Vagina (tissue), 2 donors: Measurements from ENCODE around the gene WDR7. TPM values are rescaled to one million over a fixed set of nuclear protein-coding genes. Genes with fewer than 3 reads are reported as not detected.

ENCODE experiments used
- DNase-seq, 2 donors: peaks; one replicate each; pipeline ENCODE4 v3.0.0-alpha.2; 2017; ENCODE audit errors: extremely low spot score in 2 of 2
- H3K27ac ChIP-seq: fragments of 200-600 bp; sonication (generic); one replicate; pipeline ENCODE4 v1.5.1; 2019
- H3K27me3 ChIP-seq: fragments of 200-600 bp; sonication (generic); one replicate; pipeline ENCODE4 v1.5.1; 2019
- H3K36me3 ChIP-seq, 2 donors: fragments of 200-600 bp; sonication (generic); one replicate each; pipeline ENCODE4 v1.5.1; 2017 to 2019
- H3K4me1 ChIP-seq: fragments of 200-600 bp; sonication (generic); one replicate; pipeline ENCODE4 v1.5.1; 2019
- H3K4me3 ChIP-seq, 2 donors: fragments of 200-600 bp; sonication (generic); 1 replicate in 1 of 2; 2 replicates in 1 of 2; pipeline ENCODE4 v1.5.1; 2016 to 2019
- H3K9me3 ChIP-seq: fragments of 200-600 bp; sonication (generic); one replicate; pipeline ENCODE4 v1.5.1; 2019
- CTCF ChIP-seq, 3 experiments: fragments of 450-650 bp in 2 of 3; fragments of 200-600 bp in 1 of 3; sonication (generic) in 1 of 3; IDR thresholded peaks; one replicate each; pipeline ENCODE4 v1.5.1; 2017 to 2019; ENCODE audit warnings: antibody characterized with exemption in 3 of 3, mild to moderate bottlenecking in 2 of 3, moderate library complexity in 2 of 3
- POLR2A ChIP-seq, 2 donors: fragments of 450-650 bp; IDR thresholded peaks; one replicate each; pipeline ENCODE4 v1.6.1; 2017; ENCODE audit warnings: antibody characterized with exemption in 2 of 2, mild to moderate bottlenecking in 2 of 2, moderate library complexity in 2 of 2
- POLR2AphosphoS5 ChIP-seq, 2 donors: sonication (generic); formaldehyde crosslinking; IDR thresholded peaks; one replicate each; pipeline ENCODE4 v1.9.0; 2017; ENCODE audit warnings: antibody characterized with exemption in 2 of 2, mild to moderate bottlenecking in 2 of 2, low read depth in 1 of 2; ENCODE audit not compliant: insufficient read depth in 1 of 2
- intact Hi-C: fragments of 100-400 bp; cut with DNase I; formaldehyde crosslinking; loops from one replicate; pipeline ENCODE4 v1.15.1; 2023
- total RNA-seq: library from RNA; depleted of rRNA; stranded (reverse); fragments of >200 nt; gene quantifications from one replicate; pipeline ENCODE4 v1.2.3, GENCODE V29; 2016

WDR7 gene
- total RNA-seq, 1 donor from 2014 or later = 26.3 TPM

GRCh38 chr18:56921896-56922480, 270.8 kb downstream of the WDR7 start:
- no peaks in the 10 kb centered on the region for H3K27me3 ChIP-seq

GRCh38 chr18:56926734-56927133, 275.6 kb downstream of the WDR7 start:
- Histone ChIP-seq H3K27ac (no peak overlapping the region), H3K9me3 (no peaks in the 10 kb centered on the region), H3K36me3 (no peaks in the 10 kb centered on the region), H3K4me3 (no peak overlapping the region), H3K27me3 (no peaks in the 10 kb centered on the region), H3K4me1 (no peaks in the 10 kb centered on the region)
- TF ChIP-seq POLR2A (IDR thresholded peaks at IDR 0.05) (no peak), POLR2AphosphoS5 (IDR thresholded peaks at IDR 0.05; ENCODE audit: insufficient read depth in 1 of 2, low read depth in 1 of 2) (no peak), CTCF (IDR thresholded peaks at IDR 0.05) (no peak)
- intact Hi-C loops = no loop called here
- no peak for DNase-seq

More at GRCh38 chr18:56921896-56922480, 270.8 kb downstream of the WDR7 start:
- H3K9me3 ChIP-seq = no peaks in the 10 kb centered on the region
- no peaks in the 10 kb centered on the region for H3K4me1 ChIP-seq
- H3K4me3 ChIP-seq = no peak overlapping the region
- DNase-seq = no peak
- H3K36me3 ChIP-seq = no peaks in the 10 kb centered on the region
- intact Hi-C loops = no loop called here
- TF ChIP-seq POLR2A (IDR thresholded peaks at IDR 0.05) (no peak), CTCF (IDR thresholded peaks at IDR 0.05) (no peak), POLR2AphosphoS5 (IDR thresholded peaks at IDR 0.05; ENCODE audit: insufficient read depth in 1 of 2, low read depth in 1 of 2) (no peak)
- no peak overlapping the region for H3K27ac ChIP-seq

GRCh38 chr18:56927786-56928185, 276.6 kb downstream of the WDR7 start:
- no peak overlapping the region for H3K4me3 ChIP-seq
- no peaks in the 10 kb centered on the region for H3K9me3 ChIP-seq
- no peaks in the 10 kb centered on the region for H3K27me3 ChIP-seq
- no peak overlapping the region for H3K27ac ChIP-seq
- DNase-seq = no peak
- no peaks in the 10 kb centered on the region for H3K4me1 ChIP-seq
- TF ChIP-seq CTCF (IDR thresholded peaks at IDR 0.05) (no peak), POLR2A (IDR thresholded peaks at IDR 0.05) (no peak), POLR2AphosphoS5 (IDR thresholded peaks at IDR 0.05; ENCODE audit: insufficient read depth in 1 of 2, low read depth in 1 of 2) (no peak)
- intact Hi-C loops = no loop called here
- H3K36me3 ChIP-seq = no peaks in the 10 kb centered on the region

- H3K27me3 ChIP-seq = no peaks in the 10 kb centered on the region
- intact Hi-C loops = no loop called here
- no peaks in the 10 kb centered on the region for H3K36me3 ChIP-seq
These were observed 278.7 kb downstream of the WDR7 start for GRCh38 chr18:56929886-56930285.

More at GRCh38 chr18:56929886-56930285, 278.7 kb downstream of the WDR7 start:
- TF ChIP-seq CTCF (IDR thresholded peaks at IDR 0.05) = no peak
- Histone ChIP-seq H3K4me1 (no peaks in the 10 kb centered on the region), H3K27ac (no peak overlapping the region), H3K9me3 (no peaks in the 10 kb centered on the region), H3K4me3 (no peak overlapping the region)
- no peak for DNase-seq
